Measurements from ENCODE around the gene VRK3.

DNA sequence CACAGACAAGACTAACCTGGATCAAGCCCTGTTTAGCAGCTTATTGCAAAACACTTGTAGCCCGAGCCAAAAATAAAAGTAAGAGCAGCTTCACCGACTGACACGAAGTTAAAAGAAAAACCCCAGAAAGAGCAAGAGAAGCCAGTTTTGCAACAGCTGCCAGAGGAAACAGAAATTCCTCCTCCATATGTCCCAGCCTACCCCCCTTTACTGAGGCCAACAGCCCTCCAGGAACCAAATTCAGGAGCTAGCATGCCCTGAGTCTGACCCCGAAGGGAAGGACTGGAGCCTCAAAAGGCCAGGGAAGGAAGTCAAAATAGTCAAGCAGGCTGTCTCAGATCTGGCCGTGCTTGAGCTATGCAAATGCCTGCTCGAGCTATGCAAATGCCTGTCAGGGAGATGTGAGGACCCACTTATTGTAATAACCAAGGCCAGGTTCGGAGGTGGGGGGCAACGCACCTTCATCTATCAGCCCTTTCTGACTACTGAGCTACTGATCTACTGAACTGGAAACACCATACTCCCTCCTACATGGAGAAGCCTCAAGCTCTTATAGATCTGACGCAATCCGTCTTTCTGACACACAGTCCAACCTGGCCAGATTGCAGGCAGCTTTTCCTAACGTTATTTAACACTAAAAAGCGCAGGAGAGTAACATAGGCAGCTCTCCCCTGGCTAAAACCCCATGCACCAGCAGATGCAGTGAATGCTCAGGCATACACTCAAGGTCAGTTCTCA, 70.9 kb downstream of the VRK3 start:
- TF ChIP-seq, protein P1, sequence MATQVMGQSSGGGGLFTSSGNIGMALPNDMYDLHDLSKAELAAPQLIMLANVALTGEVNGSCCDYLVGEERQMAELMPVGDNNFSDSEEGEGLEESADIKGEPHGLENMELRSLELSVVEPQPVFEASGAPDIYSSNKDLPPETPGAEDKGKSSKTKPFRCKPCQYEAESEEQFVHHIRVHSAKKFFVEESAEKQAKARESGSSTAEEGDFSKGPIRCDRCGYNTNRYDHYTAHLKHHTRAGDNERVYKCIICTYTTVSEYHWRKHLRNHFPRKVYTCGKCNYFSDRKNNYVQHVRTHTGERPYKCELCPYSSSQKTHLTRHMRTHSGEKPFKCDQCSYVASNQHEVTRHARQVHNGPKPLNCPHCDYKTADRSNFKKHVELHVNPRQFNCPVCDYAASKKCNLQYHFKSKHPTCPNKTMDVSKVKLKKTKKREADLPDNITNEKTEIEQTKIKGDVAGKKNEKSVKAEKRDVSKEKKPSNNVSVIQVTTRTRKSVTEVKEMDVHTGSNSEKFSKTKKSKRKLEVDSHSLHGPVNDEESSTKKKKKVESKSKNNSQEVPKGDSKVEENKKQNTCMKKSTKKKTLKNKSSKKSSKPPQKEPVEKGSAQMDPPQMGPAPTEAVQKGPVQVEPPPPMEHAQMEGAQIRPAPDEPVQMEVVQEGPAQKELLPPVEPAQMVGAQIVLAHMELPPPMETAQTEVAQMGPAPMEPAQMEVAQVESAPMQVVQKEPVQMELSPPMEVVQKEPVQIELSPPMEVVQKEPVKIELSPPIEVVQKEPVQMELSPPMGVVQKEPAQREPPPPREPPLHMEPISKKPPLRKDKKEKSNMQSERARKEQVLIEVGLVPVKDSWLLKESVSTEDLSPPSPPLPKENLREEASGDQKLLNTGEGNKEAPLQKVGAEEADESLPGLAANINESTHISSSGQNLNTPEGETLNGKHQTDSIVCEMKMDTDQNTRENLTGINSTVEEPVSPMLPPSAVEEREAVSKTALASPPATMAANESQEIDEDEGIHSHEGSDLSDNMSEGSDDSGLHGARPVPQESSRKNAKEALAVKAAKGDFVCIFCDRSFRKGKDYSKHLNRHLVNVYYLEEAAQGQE (IDR thresholded peaks at IDR 0.05; ENCODE audit: low read depth, low read length): no peak
- no peak for TF ChIP-seq RAD21 (IDR thresholded peaks at IDR 0.05; ENCODE audit: low read length)

Measured in SK-N-SH (cell line).